PC-3 (cell line): Measurements from ENCODE around the gene TSPEAR. TPM values are rescaled to one million over a fixed set of nuclear protein-coding genes. Genes with fewer than 3 reads are reported as not detected.

Experiments
- ATAC-seq: fragments of 200-7000 bp; cut with Tn5 transposase; 2 replicates; pipeline ENCODE4 v1.9.1; 2020; ENCODE audit warnings: mild to moderate bottlenecking, moderate library complexity
- BruUV-seq: library from RNA; stranded (reverse); fragments of 400-500 nt; replicated peaks from 2 replicates; lab custom pipeline; 2021; lab: Mats Ljungman, UMichigan
- CTCF ChIA-PET: fragments of 300-600 bp; sonication (Branson Sonifier 250); formaldehyde crosslinking; loops from one replicate; lab custom pipeline; 2022; ENCODE audit warnings: antibody characterized with exemption; lab: Charles Lee
- POLR2A ChIA-PET: fragments of 300-600 bp; sonication (Branson Sonifier 250); formaldehyde crosslinking; loops from one replicate; lab custom pipeline; 2022; ENCODE audit warnings: antibody characterized with exemption; ENCODE audit not compliant: unreplicated experiment; lab: Charles Lee
- DNase-seq: peaks from one replicate; pipeline ENCODE4 v3.0.0-alpha.2; 2015
- H2AFZ ChIP-seq: fragments of 300-600 bp; sonication (generic); 2 replicates; pipeline ENCODE4 v1.6.0; 2016; ENCODE audit warnings: antibody characterized with exemption, low read length
- H3F3A ChIP-seq: fragments of 300-600 bp; sonication (generic); one replicate; pipeline ENCODE4 v1.6.0; 2017; ENCODE audit warnings: antibody characterized with exemption, low read length, control low read depth, mild to moderate bottlenecking; ENCODE audit not compliant: unreplicated experiment
- H3K27ac ChIP-seq: fragments of 300-600 bp; sonication (generic); 2 replicates; pipeline ENCODE4 v1.5.1; 2016; ENCODE audit warnings: mild to moderate bottlenecking, low read length
- H3K27me3 ChIP-seq: fragments of 300-600 bp; sonication (generic); 2 replicates; pipeline ENCODE4 v1.6.1; 2016; ENCODE audit warnings: low read length, mixed read lengths
- H3K36me3 ChIP-seq: fragments of 300-600 bp; sonication (generic); 2 replicates; pipeline ENCODE4 v1.6.1; 2016; ENCODE audit warnings: low read depth, mixed run types, low read length, mixed read lengths
- H3K4me1 ChIP-seq: fragments of 300-600 bp; sonication (generic); 2 replicates; pipeline ENCODE4 v1.5.1; 2016; ENCODE audit warnings: low read length; ENCODE audit not compliant: insufficient read depth
- H3K4me2 ChIP-seq: fragments of 300-600 bp; sonication (generic); 2 replicates; pipeline ENCODE4 v1.6.0; 2016; ENCODE audit warnings: low read length
- H3K4me3 ChIP-seq: fragments of 300-600 bp; sonication (generic); 2 replicates; pipeline ENCODE4 v1.5.1; 2016; ENCODE audit warnings: mild to moderate bottlenecking, low read length, mixed read lengths
- H3K79me2 ChIP-seq: fragments of 300-600 bp; sonication (generic); 2 replicates; pipeline ENCODE4 v1.6.1; 2017; ENCODE audit warnings: low read length, mixed read lengths
- H3K9ac ChIP-seq: fragments of 300-600 bp; sonication (generic); 2 replicates; pipeline ENCODE4 v1.6.0; 2016; ENCODE audit warnings: mild to moderate bottlenecking, low read length
- H3K9me2 ChIP-seq: fragments of 300-600 bp; sonication (generic); replicated peaks from 2 replicates; pipeline ENCODE4 v1.6.1; 2016; ENCODE audit warnings: mixed run types, low read length, mixed read lengths
- H3K9me3 ChIP-seq: fragments of 300-600 bp; sonication (generic); 2 replicates; pipeline ENCODE4 v1.6.1; 2016; ENCODE audit warnings: low read length, mixed read lengths
- H4K20me1 ChIP-seq: fragments of 300-600 bp; sonication (generic); 2 replicates; pipeline ENCODE4 v1.6.1; 2016; ENCODE audit warnings: low read length, mixed read lengths
- CTCF ChIP-seq: fragments of 300-600 bp; sonication (generic); conservative IDR thresholded peaks from 2 replicates; pipeline ENCODE4 v1.5.1; 2017; ENCODE audit warnings: antibody characterized with exemption, low read depth, mild to moderate bottlenecking, low read length
- EZH2 ChIP-seq: fragments of 300-600 bp; sonication (generic); IDR thresholded peaks from one replicate; pipeline ENCODE4 v1.6.1; 2017; ENCODE audit warnings: antibody characterized with exemption, mild to moderate bottlenecking, low read length; ENCODE audit not compliant: unreplicated experiment
- EZH2phosphoT487 ChIP-seq: fragments of 300-600 bp; sonication (generic); IDR thresholded peaks from 2 replicates; pipeline ENCODE4 v1.6.1; 2018; ENCODE audit warnings: mild to moderate bottlenecking, antibody characterized with exemption, low read length, borderline replicate concordance
- intact Hi-C: fragments of 100-400 bp; cut with micrococcal nuclease; formaldehyde crosslinking; loops from 2 replicates; pipeline ENCODE4 v1.9.0; 2023
- total RNA-seq: library from RNA; depleted of rRNA; stranded (reverse); fragments of >200 nt; gene quantifications from 2 replicates; pipeline ENCODE4 v1.2.3, GENCODE V29; 2014

Gene TSPEAR
- total RNA-seq, 1 experiment from 2014 or later, result 2.1 TPM

GRCh38 chr21:44471341-44471740 lies 240.0 kb downstream of the TSPEAR start:
- Histone ChIP-seq H4K20me1 (no peaks in the 10 kb centered on the region), H3K27me3 (no peaks in the 10 kb centered on the region; the same call in 1 of the 2 replicates), H3K4me3 (no peak overlapping the region), H3K27ac (no peak overlapping the region), H3K4me1 (no peaks in the 10 kb centered on the region), H3K9me3 (no peaks in the 10 kb centered on the region), H3K9me2 (no peaks in the 10 kb centered on the region), H3K4me2 (no peak overlapping the region), H3K9ac (no peak overlapping the region), H3K79me2 (no peaks in the 10 kb centered on the region), H3K36me3 (no peaks in the 10 kb centered on the region), H2AFZ (no peak overlapping the region), H3F3A (no peaks in the 10 kb centered on the region)
- no TSS peak for BruUV-seq
- POLR2A ChIA-PET, result no interaction called here
- DNase-seq (no peak), ATAC-seq (no peak)
- no peak for TF ChIP-seq CTCF
- TF ChIP-seq EZH2phosphoT487, result no peak
- TF ChIP-seq EZH2, result no peak
- CTCF ChIA-PET, result no interaction called here
- intact Hi-C loops, result no loop called here

- no peak overlapping the region for H3K9ac ChIP-seq
- no peaks in the 10 kb centered on the region for H3K4me1 ChIP-seq
- ATAC-seq (no peak), DNase-seq (no peak)
- H4K20me1 ChIP-seq, result no peaks in the 10 kb centered on the region
- H3K27ac ChIP-seq, result no peak overlapping the region
- H3K27me3 ChIP-seq, result no peaks in the 10 kb centered on the region; the same call in 1 of the 2 replicates
- no peak overlapping the region for H3K4me2 ChIP-seq
- no peaks in the 10 kb centered on the region for H3F3A ChIP-seq
- no peaks in the 10 kb centered on the region for H3K9me3 ChIP-seq
- no TSS peak for BruUV-seq
- no peaks in the 10 kb centered on the region for H3K79me2 ChIP-seq
- intact Hi-C loops, result no loop called here
- ChIA-PET POLR2A (no interaction called here), CTCF (no interaction called here)
- H2AFZ ChIP-seq, result no peak overlapping the region
- no peaks in the 10 kb centered on the region for H3K9me2 ChIP-seq
- no peaks in the 10 kb centered on the region for H3K36me3 ChIP-seq
- no peak for TF ChIP-seq EZH2phosphoT487
- TF ChIP-seq EZH2, result no peak
- TF ChIP-seq CTCF, result no peak
- no peak overlapping the region for H3K4me3 ChIP-seq
Observed at GRCh38 chr21:44467859-44468195, 243.5 kb downstream of the TSPEAR start.

GRCh38 chr21:44466996-44467858 lies 244.1 kb downstream of the TSPEAR start:
- Histone ChIP-seq H3K27me3 (no peaks in the 10 kb centered on the region; the same call in 1 of the 2 replicates), H2AFZ (no peak overlapping the region), H3K4me3 (no peak overlapping the region), H3K4me1 (no peaks in the 10 kb centered on the region), H4K20me1 (no peaks in the 10 kb centered on the region), H3F3A (no peaks in the 10 kb centered on the region), H3K36me3 (no peaks in the 10 kb centered on the region), H3K4me2 (no peak overlapping the region), H3K9ac (no peak overlapping the region), H3K9me2 (no peaks in the 10 kb centered on the region), H3K27ac (no peak overlapping the region), H3K9me3 (no peaks in the 10 kb centered on the region), H3K79me2 (no peaks in the 10 kb centered on the region)
- TF ChIP-seq EZH2, result no peak
- no peak for TF ChIP-seq CTCF
- TF ChIP-seq EZH2phosphoT487, result no peak
- ATAC-seq (no peak), DNase-seq (no peak)
- no TSS peak for BruUV-seq
- intact Hi-C loops, result no loop called here
- POLR2A ChIA-PET, result no interaction called here
- CTCF ChIA-PET, result no interaction called here
